HCT116 (cell line): Measurements from ENCODE around the gene MAST4.

Experiments used
- CBX3 ChIP-seq: IDR thresholded peaks from 2 replicates; pipeline ENCODE4 v1.6.1; 2012; ENCODE audit warnings: low read depth
- CEBPB ChIP-seq: IDR thresholded peaks from 2 replicates; pipeline ENCODE4 v1.6.1; 2012; ENCODE audit warnings: low read depth
- CTCF ChIP-seq, 3 experiments: fragments of 200-600 bp in 1 of 3; sonication (generic) in 1 of 3; IDR thresholded peaks in 2 of 3; conservative IDR thresholded peaks in 1 of 3; 2 replicates each; pipeline ENCODE4 v1.5.1; 2012 to 2017; ENCODE audit warnings: low read depth in 2 of 3, low read length in 2 of 3, antibody characterized with exemption in 1 of 3, borderline replicate concordance in 1 of 3, control low read depth in 1 of 3, mild to moderate bottlenecking in 1 of 3, mixed read lengths in 1 of 3, mixed run types in 1 of 3, moderate library complexity in 1 of 3; ENCODE audit not compliant: insufficient read depth in 1 of 3
- EZH2 ChIP-seq: fragments of 200-600 bp; sonication (generic); IDR thresholded peaks from 2 replicates; pipeline ENCODE4 v1.6.1; 2017; ENCODE audit warnings: antibody characterized with exemption, mixed run types
- EZH2phosphoT487 ChIP-seq: fragments of 200-600 bp; IDR thresholded peaks from 2 replicates; pipeline ENCODE4 v1.6.1; 2018; ENCODE audit warnings: antibody characterized with exemption, borderline replicate concordance
- JUND ChIP-seq: IDR thresholded peaks from 2 replicates; pipeline ENCODE4 v1.6.1; 2012
- MAX ChIP-seq: IDR thresholded peaks from 2 replicates; pipeline ENCODE4 v1.6.1; 2012
- POLR2A ChIP-seq: IDR thresholded peaks from 2 replicates; pipeline ENCODE4 v1.7.0; 2011; ENCODE audit warnings: borderline replicate concordance; ENCODE audit not compliant: insufficient read depth, insufficient read length; ENCODE audit errors: extremely low read depth
- POLR2AphosphoS5 ChIP-seq: IDR thresholded peaks from 2 replicates; pipeline ENCODE4 v1.6.1; 2011; ENCODE audit warnings: mild to moderate bottlenecking, low read depth, low read length, moderate library complexity
- RAD21 ChIP-seq: IDR thresholded peaks from 2 replicates; pipeline ENCODE4 v1.6.1; 2012; ENCODE audit warnings: low read depth, mild to moderate bottlenecking
- SP1 ChIP-seq: IDR thresholded peaks from 2 replicates; pipeline ENCODE4 v1.6.1; 2012; ENCODE audit warnings: low read depth
- TCF7L2 ChIP-seq: IDR thresholded peaks from 2 replicates; pipeline ENCODE4 v1.7.0; 2011; ENCODE audit warnings: borderline replicate concordance, inconsistent platforms; ENCODE audit not compliant: insufficient read depth, insufficient read length; ENCODE audit errors: extremely low read depth
- ZBTB33 ChIP-seq: IDR thresholded peaks from 2 replicates; pipeline ENCODE4 v1.6.1; 2011; ENCODE audit warnings: mild to moderate bottlenecking, low read length, moderate library complexity; ENCODE audit not compliant: insufficient replicate concordance; ENCODE audit errors: extremely low read depth
- ZNF274 ChIP-seq: fragments of 200-500 bp; sonication (Bioruptor generic); IDR thresholded peaks from 2 replicates; pipeline ENCODE4 v1.6.1; 2014; ENCODE audit warnings: mild to moderate bottlenecking, low read depth, low read length, inconsistent platforms

DNA sequence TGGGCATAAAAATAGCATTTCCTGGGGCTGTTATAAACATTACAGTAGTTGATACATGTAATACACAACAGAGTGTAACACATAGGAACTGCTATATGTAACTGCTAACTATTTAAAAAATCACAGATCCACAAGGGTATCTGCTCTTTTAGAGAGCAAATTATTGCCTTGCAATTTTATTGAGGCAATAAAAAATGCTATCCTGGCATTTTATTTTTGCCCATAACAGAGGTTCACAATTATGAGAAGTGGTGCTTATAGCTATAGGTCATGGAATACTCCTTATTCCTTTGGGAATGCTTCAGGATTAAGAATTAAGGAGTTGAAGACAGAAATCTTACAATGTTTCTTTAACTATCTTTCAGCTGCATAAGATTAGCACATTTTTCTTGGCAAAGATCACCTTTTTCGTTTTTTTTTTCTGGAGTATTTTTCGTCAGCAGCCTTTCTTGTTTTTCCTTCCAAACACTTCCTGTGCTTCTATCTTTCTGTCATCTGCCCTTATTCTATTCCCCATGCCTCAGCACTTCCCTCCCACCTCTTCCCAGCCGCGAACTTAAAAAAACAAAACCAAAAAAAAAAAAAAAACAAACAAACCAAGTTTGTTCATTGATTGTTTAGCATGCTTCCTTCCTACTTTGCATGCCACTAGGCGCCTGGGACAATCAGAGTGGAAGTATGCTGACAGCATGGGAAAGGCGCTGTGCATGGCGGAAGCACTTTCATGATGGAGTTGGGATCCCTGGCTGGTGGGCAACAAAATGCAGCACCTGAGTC, 264.2 kb downstream of the MAST4 start:
- TF ChIP-seq RAD21 (no peak), POLR2A (no peak), ZNF274 (no peak), CTCF (IDR thresholded peaks at IDR 0.05 in 2 of 3, conservative IDR thresholded peaks at IDR 0.05 in 1 of 3; ENCODE audit: borderline replicate concordance in 1 of 3, insufficient read depth in 1 of 3, low read depth in 2 of 3, low read length in 2 of 3) (no peak), JUND (no peak), POLR2AphosphoS5 (no peak), ZBTB33 (no peak), CBX3 (no peak), CEBPB (no peak), EZH2 (no peak), SP1 (no peak), EZH2phosphoT487 (no peak), TCF7L2 (no peak), MAX (no peak)
